DMS153 (cell line): ENCODE results near the gene MYL11.

Experiments
- DNase-seq: peaks from one replicate; lab custom pipeline; 2025; lab: John Stamatoyannopoulos, UW

MYL11 gene

DNA sequence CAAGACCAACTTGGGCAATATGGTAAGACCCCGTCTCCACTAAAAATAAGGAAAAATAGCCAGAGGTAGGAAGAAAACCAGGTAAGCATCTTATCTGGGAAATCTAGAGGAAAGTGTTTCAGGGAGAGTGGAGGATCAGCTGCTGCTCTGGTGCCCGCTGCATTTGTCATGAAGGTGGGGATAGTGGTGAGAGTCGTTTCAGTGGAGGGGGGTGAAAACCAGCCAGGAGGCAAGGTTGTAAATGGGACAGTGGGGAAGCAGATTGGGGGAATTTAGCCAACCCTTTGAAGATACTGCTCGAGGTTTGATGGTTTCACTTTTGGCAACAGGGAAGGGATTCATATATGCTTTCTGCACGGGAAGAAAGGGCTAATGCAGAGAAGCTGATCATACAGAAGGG lies 46.4 kb downstream of the MYL11 start:
- DNase-seq: no peak
